Hepatocyte (in vitro differentiated cells): ENCODE results near the gene PLXDC1.

Source experiments
- EZH2 ChIP-seq: fragments of 200-600 bp; sonication (generic); IDR thresholded peaks from 2 replicates; pipeline ENCODE4 v1.6.1; 2016; ENCODE audit warnings: antibody characterized with exemption, mild to moderate bottlenecking, borderline replicate concordance
- TF ChIP-seq, protein P1 (sequence below): fragments of 200-600 bp; sonication (generic); IDR thresholded peaks from 2 replicates; pipeline ENCODE4 v1.5.1; 2016; ENCODE audit warnings: antibody characterized with exemption, mild to moderate bottlenecking; ENCODE audit not compliant: poor library complexity

DNA sequence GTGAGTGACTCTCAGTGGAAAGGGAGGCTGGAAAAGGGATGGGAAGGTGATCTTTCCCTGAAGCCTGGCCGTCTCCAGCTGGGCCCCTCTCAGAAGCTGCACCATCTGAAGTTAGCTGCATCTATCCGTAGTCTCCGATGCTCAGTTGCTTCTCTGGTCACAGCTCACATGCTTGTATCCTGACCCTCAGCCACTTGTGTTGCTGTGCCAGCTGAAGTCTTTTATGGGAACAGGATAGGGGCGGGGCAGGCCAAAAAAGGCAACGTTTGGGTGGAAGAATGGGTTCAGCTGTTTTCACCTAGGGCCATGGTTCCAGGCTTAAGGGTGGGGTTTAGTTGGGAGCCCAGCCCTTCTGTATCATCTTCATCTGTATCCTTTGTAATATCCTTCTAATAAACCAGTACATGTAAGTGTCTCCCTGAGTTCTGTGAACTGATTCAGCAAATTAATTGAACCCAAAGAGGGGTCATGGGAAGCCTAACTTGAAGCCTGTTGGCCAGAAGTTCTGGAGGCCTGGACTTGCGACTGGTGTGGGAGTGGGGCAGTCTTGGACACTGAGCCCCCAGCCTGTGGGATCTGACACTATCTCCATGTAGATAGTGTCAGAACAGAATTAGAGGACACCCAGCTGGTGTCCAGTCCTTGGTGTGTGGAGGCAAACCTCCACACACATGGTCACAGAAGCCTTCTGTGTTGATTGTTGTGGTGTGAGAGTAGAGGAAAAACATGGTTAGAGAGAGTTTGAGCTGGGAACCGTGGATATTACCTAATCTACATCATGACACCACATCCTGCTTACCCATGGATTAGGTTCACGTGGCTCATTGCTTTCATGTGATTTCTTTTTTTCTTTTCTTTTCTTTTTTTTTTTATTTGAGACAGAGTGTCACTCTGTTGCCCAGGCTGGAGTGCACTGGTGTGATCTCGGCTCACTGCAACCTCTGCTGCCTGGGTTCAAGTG lies 135.0 kb downstream of the PLXDC1 start:
- TF ChIP-seq, protein P1, sequence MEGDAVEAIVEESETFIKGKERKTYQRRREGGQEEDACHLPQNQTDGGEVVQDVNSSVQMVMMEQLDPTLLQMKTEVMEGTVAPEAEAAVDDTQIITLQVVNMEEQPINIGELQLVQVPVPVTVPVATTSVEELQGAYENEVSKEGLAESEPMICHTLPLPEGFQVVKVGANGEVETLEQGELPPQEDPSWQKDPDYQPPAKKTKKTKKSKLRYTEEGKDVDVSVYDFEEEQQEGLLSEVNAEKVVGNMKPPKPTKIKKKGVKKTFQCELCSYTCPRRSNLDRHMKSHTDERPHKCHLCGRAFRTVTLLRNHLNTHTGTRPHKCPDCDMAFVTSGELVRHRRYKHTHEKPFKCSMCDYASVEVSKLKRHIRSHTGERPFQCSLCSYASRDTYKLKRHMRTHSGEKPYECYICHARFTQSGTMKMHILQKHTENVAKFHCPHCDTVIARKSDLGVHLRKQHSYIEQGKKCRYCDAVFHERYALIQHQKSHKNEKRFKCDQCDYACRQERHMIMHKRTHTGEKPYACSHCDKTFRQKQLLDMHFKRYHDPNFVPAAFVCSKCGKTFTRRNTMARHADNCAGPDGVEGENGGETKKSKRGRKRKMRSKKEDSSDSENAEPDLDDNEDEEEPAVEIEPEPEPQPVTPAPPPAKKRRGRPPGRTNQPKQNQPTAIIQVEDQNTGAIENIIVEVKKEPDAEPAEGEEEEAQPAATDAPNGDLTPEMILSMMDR = no peak
- no peak for TF ChIP-seq EZH2
